Measurements from ENCODE around the gene KCTD15.

DNA sequence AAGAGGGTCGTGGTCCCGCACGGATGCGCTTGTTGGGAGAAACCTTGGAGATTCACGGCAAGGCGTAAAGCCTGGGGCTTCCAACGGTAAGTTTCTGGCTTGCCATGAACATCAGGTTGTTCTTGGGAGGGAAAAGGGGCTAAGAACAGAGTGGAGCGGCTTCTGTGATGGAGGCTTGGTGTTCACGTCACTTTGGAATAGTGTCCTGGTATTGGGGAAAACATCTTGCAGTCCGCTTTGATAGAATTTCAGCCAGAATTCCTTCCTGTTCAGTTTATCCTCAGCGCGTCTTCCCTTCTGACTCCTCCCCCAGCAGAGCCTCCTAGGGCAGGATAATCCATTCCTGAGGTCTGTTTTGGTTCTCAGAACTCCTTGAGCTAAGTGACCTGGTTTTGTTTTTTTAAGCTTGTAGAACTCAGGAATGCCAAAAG, 2.0 kb downstream of the KCTD15 start:
- TF ChIP-seq, protein P1, sequence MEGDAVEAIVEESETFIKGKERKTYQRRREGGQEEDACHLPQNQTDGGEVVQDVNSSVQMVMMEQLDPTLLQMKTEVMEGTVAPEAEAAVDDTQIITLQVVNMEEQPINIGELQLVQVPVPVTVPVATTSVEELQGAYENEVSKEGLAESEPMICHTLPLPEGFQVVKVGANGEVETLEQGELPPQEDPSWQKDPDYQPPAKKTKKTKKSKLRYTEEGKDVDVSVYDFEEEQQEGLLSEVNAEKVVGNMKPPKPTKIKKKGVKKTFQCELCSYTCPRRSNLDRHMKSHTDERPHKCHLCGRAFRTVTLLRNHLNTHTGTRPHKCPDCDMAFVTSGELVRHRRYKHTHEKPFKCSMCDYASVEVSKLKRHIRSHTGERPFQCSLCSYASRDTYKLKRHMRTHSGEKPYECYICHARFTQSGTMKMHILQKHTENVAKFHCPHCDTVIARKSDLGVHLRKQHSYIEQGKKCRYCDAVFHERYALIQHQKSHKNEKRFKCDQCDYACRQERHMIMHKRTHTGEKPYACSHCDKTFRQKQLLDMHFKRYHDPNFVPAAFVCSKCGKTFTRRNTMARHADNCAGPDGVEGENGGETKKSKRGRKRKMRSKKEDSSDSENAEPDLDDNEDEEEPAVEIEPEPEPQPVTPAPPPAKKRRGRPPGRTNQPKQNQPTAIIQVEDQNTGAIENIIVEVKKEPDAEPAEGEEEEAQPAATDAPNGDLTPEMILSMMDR (IDR thresholded peaks at IDR 0.05), result no peak
- TF ChIP-seq ZFX (IDR thresholded peaks at IDR 0.05; ENCODE audit: borderline replicate concordance), result no peak
